KMS-11 (cell line): ENCODE results near the gene MEGF11.
"Not testable (repeated sequence)": the region's sequence is repeated elsewhere in the genome, so short reads cannot be mapped to it uniquely, and the experiment has no call there.

Source experiments
- H2AFZ ChIP-seq: fragments of 200-600 bp; sonication (generic); 2 replicates; pipeline ENCODE4 v1.6.1; 2016; ENCODE audit warnings: antibody characterized with exemption, mixed run types, low read depth
- H3K27ac ChIP-seq: fragments of 200-600 bp; sonication (generic); 2 replicates; pipeline ENCODE4 v1.6.1; 2016; ENCODE audit warnings: mild to moderate bottlenecking, mixed run types
- H3K27me3 ChIP-seq: fragments of 200-600 bp; sonication (generic); 2 replicates; pipeline ENCODE4 v1.6.1; 2017; ENCODE audit warnings: mild to moderate bottlenecking, low read depth, mixed run types, moderate library complexity; ENCODE audit not compliant: insufficient read depth
- H3K36me3 ChIP-seq: fragments of 200-600 bp; sonication (generic); 2 replicates; pipeline ENCODE4 v1.6.1; 2017; ENCODE audit warnings: mild to moderate bottlenecking, mixed run types; ENCODE audit not compliant: insufficient read depth
- H3K4me1 ChIP-seq: fragments of 200-600 bp; sonication (generic); 2 replicates; pipeline ENCODE4 v1.6.1; 2016; ENCODE audit warnings: mild to moderate bottlenecking, low read depth, mixed run types; ENCODE audit not compliant: poor library complexity, severe bottlenecking
- H3K4me2 ChIP-seq: fragments of 200-600 bp; sonication (generic); 2 replicates; pipeline ENCODE4 v1.7.0; 2016; ENCODE audit warnings: mild to moderate bottlenecking, mixed run types
- H3K4me3 ChIP-seq: fragments of 200-600 bp; sonication (generic); IDR thresholded peaks from 2 replicates; pipeline ENCODE4 v1.6.1; 2017; ENCODE audit warnings: low read depth, low read length, mixed read lengths; ENCODE audit not compliant: insufficient read depth
- H3K79me2 ChIP-seq: fragments of 200-600 bp; sonication (generic); 2 replicates; pipeline ENCODE4 v1.6.1; 2016; ENCODE audit warnings: low read depth, mixed run types; ENCODE audit not compliant: insufficient read depth
- H3K9ac ChIP-seq: fragments of 200-600 bp; sonication (generic); 2 replicates; pipeline ENCODE4 v1.6.1; 2016; ENCODE audit warnings: mild to moderate bottlenecking, mixed run types
- H4K20me1 ChIP-seq: fragments of 200-600 bp; sonication (generic); 2 replicates; pipeline ENCODE4 v1.6.1; 2016; ENCODE audit warnings: mild to moderate bottlenecking, mixed run types; ENCODE audit not compliant: insufficient read depth
- CTCF ChIP-seq: fragments of 200-600 bp; sonication (generic); conservative IDR thresholded peaks from 2 replicates; pipeline ENCODE4 v1.6.1; 2017; ENCODE audit warnings: low read depth, mild to moderate bottlenecking, antibody characterized with exemption, low read length, moderate library complexity, mixed read lengths

MEGF11 gene

DNA sequence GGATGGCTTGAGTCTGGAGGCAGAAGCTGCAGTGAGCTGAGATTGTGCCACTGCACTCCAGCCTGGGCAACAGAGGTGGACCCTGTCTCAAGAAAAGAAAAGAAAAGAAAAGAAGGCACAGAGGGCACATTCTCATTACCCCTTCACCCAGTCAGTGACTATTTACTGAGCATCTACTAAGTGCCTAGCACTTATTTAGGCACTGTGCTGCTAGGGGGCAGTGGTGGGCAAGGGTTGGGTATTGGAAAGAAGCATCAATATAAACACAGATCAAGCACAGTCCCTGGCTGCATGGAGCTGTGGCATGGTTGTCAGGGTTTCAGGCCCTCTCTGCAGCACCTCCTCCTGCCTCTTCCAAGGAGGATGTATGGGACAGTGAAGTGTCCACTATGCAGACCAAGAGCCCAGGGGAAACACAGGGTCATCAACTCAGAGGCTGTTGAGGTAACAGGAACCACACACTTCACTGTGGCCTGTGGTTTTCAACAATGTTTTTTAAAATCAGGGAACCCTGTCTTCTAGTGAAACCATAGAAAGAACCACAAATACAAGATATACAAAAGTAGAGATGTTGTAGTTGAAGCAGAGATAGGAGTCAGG is 245.8 kb downstream of the MEGF11 start:
- H2AFZ ChIP-seq, result no peak overlapping the region
- no peak overlapping the region for H3K27ac ChIP-seq
- H3K27me3 ChIP-seq, result no peaks in the 10 kb centered on the region; the same call in 1 of the 2 replicates
- no peak for TF ChIP-seq CTCF
- no peaks in the 10 kb centered on the region for H3K36me3 ChIP-seq
- H4K20me1 ChIP-seq, result no peaks in the 10 kb centered on the region
- no peaks in the 10 kb centered on the region for H3K79me2 ChIP-seq
- no peaks in the 10 kb centered on the region for H3K4me1 ChIP-seq
- H3K4me3 ChIP-seq, result no peak overlapping the region
- no peak overlapping the region for H3K4me2 ChIP-seq
- no peak overlapping the region for H3K9ac ChIP-seq

- Histone ChIP-seq H3K4me1 (no peaks in the 10 kb centered on the region), H3K79me2 (no peaks in the 10 kb centered on the region), H3K9ac (no peak overlapping the region), H2AFZ (no peak overlapping the region), H3K4me2 (no peak overlapping the region), H3K27me3 (peaks cover 5% of the 10 kb centered on the region; the same call in 1 of the 2 replicates), H3K27ac (no peak overlapping the region), H4K20me1 (no peaks in the 10 kb centered on the region), H3K4me3 (no peak overlapping the region), H3K36me3 (no peaks in the 10 kb centered on the region)
- TF ChIP-seq CTCF, result no peak
Observed at GRCh38 chr15:66006986-66007385, 246.6 kb downstream of the MEGF11 start.

DNA sequence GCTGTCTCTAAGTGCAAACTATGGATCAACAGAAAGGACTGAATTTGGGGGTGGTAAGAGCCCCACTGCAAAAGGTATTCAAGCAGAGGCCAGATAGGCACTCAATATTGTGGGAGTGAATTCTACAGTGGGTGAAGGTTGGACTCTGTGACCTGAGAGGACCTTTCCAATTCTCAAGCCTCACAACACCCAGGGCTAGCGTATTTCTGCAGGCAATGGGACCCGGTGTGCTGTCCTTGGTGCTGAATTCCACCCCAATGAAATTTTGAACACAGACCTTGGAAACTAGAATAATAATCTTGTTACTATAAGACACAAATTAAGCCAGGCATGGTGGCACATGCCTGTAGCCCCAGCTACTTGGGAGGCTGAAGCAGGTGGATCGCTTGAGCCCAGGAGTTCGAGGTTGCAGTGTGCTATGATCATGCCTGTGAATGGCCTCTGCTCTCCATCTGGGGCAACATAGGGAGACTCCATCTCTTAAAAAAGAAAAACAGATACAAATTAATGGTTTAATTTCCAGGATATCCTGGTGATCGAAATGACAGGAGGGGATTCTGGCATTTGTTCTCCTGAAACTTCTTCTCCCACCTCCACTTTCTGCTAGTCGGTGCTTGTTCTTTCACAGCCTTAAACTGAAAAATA is 248.8 kb downstream of the MEGF11 start:
- no peak overlapping the region for H3K9ac ChIP-seq
- no peak for TF ChIP-seq CTCF
- H3K27me3 ChIP-seq, result peaks cover 6% of the 10 kb centered on the region; the same call in 1 of the 2 replicates
- no peaks in the 10 kb centered on the region for H3K4me1 ChIP-seq
- no peak overlapping the region for H3K27ac ChIP-seq
- H3K4me3 ChIP-seq, result no peak overlapping the region
- no peaks in the 10 kb centered on the region for H3K79me2 ChIP-seq
- no peak overlapping the region for H3K4me2 ChIP-seq
- no peaks in the 10 kb centered on the region for H3K36me3 ChIP-seq
- no peak overlapping the region for H2AFZ ChIP-seq
- H4K20me1 ChIP-seq, result no peaks in the 10 kb centered on the region

DNA sequence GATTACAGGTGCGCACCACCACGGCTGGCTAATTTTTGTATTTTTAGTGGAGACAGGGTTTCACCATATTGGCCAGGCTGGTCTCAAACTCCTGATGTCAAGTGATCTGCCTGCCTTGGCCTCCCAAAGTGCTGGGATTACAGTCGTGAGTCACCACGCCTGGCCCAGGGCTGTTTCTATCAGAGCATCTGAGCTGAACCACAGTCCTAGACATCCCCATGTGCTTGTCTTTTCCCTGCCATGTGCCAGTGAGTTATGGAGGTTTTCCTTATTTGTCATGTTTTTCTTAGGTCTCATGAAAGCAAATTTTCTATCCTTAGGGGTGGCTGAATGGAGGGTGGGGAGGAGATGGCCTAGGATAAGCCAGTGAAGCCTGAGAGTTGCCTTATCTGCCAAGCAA is 250.4 kb downstream of the MEGF11 start:
- not testable (repeated sequence) for H4K20me1 ChIP-seq, H3K27ac ChIP-seq, H3K4me1 ChIP-seq, H3K9ac ChIP-seq, H3K27me3 ChIP-seq, H2AFZ ChIP-seq, H3K4me3 ChIP-seq, H3K36me3 ChIP-seq, H3K4me2 ChIP-seq, H3K79me2 ChIP-seq

DNA sequence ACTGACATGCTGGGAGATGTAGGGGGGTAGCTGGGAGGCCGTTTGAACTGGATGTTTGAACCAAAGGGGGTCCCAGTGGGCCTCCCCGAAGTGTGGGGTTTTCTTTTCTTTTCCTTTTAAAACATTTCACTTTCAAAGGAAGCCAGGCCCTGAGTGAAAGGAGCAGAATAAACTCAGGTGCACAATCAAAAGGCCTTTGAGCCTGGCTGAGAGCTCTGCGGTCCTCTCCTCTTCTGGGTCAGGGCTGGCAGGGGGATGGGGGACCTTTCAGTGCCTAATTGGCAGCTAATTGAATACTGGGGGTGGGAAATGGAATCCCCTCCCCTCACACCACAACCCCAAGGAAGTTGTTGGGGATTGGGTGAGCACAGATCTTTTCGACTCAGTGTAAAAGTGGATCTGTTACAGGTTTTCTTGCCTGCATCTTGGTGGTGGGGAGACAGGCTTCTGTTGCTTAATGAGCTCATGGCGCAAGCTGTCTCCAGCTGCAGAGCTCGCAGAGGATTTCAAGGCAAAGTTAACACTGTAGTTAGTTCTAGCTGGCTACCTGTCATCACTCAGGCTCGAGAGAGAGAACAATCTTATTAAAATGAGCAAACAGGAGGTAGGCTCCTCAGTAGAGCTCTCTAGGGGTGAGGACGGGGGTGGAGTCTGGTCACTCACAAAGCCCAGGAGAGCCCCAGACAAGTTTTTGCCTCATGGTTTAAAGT is 251.7 kb downstream of the MEGF11 start:
- Histone ChIP-seq H3K4me2 (no peak overlapping the region), H3K27ac (no peak overlapping the region), H2AFZ (no peak overlapping the region), H3K27me3 (peaks cover 9% of the 10 kb centered on the region; the same call in 1 of the 2 replicates), H3K9ac (no peak overlapping the region), H4K20me1 (no peaks in the 10 kb centered on the region), H3K79me2 (no peaks in the 10 kb centered on the region), H3K4me3 (no peak overlapping the region), H3K4me1 (no peaks in the 10 kb centered on the region), H3K36me3 (no peaks in the 10 kb centered on the region)
- no peak for TF ChIP-seq CTCF
